Keratinocyte (primary cell): ENCODE measurements around the gene PRXL2B.

ENCODE experiments used
- EZH2 ChIP-seq: IDR thresholded peaks from one replicate; pipeline ENCODE4 v1.6.1; 2012; ENCODE audit warnings: inconsistent platforms, mild to moderate bottlenecking, low read length, moderate library complexity
- TF ChIP-seq, protein P1 (sequence below), 3 experiments: IDR thresholded peaks in 1 of 3; conservative IDR thresholded peaks in 1 of 3; optimal IDR thresholded peaks in 1 of 3; 2 replicates in 2 of 3; 3 replicates in 1 of 3; pipeline versions ENCODE3 to v1.5.1; 2011; ENCODE audit warnings: low read length in 3 of 3, mild to moderate bottlenecking in 3 of 3, moderate library complexity in 2 of 3, control low read depth in 1 of 3, inconsistent platforms in 1 of 3; ENCODE audit not compliant: insufficient read depth in 2 of 3; ENCODE audit errors: extremely low read depth in 1 of 3

DNA sequence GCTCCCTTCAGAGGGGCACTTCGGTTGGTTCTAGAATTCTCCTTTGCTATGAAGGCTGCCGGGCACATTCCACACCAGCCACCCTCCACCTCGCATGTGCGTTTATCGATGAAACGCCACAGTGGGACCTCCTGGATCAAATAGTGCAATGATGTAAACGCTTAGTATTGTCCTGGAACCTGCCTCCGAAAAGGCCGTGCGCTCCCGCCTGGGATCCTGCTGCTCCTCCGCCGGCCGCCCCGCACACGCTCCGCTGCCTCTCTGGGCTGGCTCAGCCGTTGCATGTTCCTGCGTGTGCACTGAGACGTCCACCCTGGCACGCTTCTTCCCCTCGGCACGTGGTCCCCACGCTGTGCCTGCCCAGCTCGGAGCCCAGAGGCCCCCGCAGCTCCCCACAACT, 34.4 kb upstream of the PRXL2B start:
- TF ChIP-seq, protein P1, sequence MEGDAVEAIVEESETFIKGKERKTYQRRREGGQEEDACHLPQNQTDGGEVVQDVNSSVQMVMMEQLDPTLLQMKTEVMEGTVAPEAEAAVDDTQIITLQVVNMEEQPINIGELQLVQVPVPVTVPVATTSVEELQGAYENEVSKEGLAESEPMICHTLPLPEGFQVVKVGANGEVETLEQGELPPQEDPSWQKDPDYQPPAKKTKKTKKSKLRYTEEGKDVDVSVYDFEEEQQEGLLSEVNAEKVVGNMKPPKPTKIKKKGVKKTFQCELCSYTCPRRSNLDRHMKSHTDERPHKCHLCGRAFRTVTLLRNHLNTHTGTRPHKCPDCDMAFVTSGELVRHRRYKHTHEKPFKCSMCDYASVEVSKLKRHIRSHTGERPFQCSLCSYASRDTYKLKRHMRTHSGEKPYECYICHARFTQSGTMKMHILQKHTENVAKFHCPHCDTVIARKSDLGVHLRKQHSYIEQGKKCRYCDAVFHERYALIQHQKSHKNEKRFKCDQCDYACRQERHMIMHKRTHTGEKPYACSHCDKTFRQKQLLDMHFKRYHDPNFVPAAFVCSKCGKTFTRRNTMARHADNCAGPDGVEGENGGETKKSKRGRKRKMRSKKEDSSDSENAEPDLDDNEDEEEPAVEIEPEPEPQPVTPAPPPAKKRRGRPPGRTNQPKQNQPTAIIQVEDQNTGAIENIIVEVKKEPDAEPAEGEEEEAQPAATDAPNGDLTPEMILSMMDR (optimal IDR thresholded peaks at IDR 0.05 in 1 of 3, IDR thresholded peaks at IDR 0.05 in 1 of 3, conservative IDR thresholded peaks at IDR 0.05 in 1 of 3; ENCODE audit: extremely low read depth in 1 of 3, insufficient read depth in 2 of 3, low read length in 3 of 3) = no peak
- TF ChIP-seq EZH2 = no peak
